ENCODE measurements around the gene TOE1. TPM values are rescaled to one million over a fixed set of nuclear protein-coding genes. Genes with fewer than 3 reads are reported as not detected.

TOE1 gene
- total RNA-seq, 1 experiment from 2014 or later: 18.2 TPM

DNA sequence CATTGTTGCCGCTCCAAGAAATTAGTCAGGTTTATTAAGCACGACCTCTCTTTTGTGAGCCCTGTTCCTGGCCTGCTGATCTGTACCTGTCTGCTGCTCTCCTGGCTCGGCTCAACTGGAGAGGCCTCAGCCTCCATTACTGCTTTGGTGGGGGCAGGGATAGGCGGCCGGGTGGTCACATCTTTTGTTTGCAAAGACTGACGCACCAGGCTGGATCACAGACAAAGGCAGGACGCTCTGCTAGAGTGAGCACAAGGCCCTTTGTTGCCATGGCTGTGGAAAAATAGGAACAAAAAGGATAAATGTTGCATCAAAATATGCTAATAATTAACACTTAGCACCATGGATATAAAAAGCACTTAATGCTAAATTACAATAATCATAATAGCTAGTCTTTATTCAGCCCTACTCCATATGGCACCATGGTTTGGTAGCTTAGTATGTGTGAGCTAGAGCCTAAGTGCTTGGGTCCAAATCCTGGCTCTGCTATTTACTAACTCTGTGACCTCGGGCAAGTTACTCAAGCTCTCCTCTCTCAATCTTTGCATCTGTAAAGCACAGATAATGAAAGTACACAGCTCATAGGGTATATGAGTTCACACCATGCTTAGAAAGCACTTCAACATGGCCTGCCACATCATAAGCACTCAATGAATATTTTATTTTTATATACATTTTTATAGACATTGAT is 42.2 kb upstream of the TOE1 start:
- Histone ChIP-seq H3K4me1 (ENCODE audit: insufficient read depth, low read length) (no peaks in the 10 kb centered on the region), H2AFZ (ENCODE audit: low read length) (no peak overlapping the region), H3K9me2 (replicated peaks; ENCODE audit: low read length) (no peaks in the 10 kb centered on the region), H3K9me3 (ENCODE audit: low read length) (no peaks in the 10 kb centered on the region), H4K20me1 (ENCODE audit: low read length) (no peaks in the 10 kb centered on the region), H3K27ac (ENCODE audit: low read length) (no peak overlapping the region), H3F3A (ENCODE audit: low read length, unreplicated experiment) (no peaks in the 10 kb centered on the region), H3K4me2 (ENCODE audit: low read length) (no peak overlapping the region), H3K27me3 (ENCODE audit: low read length) (no peaks in the 10 kb centered on the region), H3K9ac (ENCODE audit: low read length) (no peak overlapping the region), H3K4me3 (ENCODE audit: low read length) (no peak overlapping the region), H3K79me2 (ENCODE audit: low read length) (no peaks in the 10 kb centered on the region), H3K36me3 (ENCODE audit: low read depth, low read length) (no peaks in the 10 kb centered on the region)
- no peak for ATAC-seq
- CTCF ChIA-PET: no interaction called here
- POLR2A ChIA-PET (ENCODE audit: unreplicated experiment): no interaction called here
- no peak for DNase-seq
- intact Hi-C loops (cut with micrococcal nuclease): no loop called here
- no TSS peak for BruUV-seq (replicated peaks)
- TF ChIP-seq EZH2 (IDR thresholded peaks at IDR 0.05; ENCODE audit: low read length, unreplicated experiment) (no peak), CTCF (conservative IDR thresholded peaks at IDR 0.05; ENCODE audit: low read depth, low read length) (no peak)

- H3K9me2 ChIP-seq (replicated peaks; ENCODE audit: low read length): no peaks in the 10 kb centered on the region
- ATAC-seq (no peak), DNase-seq (no peak)
- H3K27me3 ChIP-seq (ENCODE audit: low read length): no peaks in the 10 kb centered on the region
- H3K4me3 ChIP-seq (ENCODE audit: low read length): no peak overlapping the region
- H3K79me2 ChIP-seq (ENCODE audit: low read length): 0 out of 2 replicates have a peak, but pooled peaks cover 2% of the 10 kb centered on the region
- no peak overlapping the region for H2AFZ ChIP-seq (ENCODE audit: low read length)
- POLR2A ChIA-PET (ENCODE audit: unreplicated experiment): no interaction called here
- H3K9ac ChIP-seq (ENCODE audit: low read length): no peak overlapping the region
- H3K4me1 ChIP-seq (ENCODE audit: insufficient read depth, low read length): peaks cover 2% of the 10 kb centered on the region
- TF ChIP-seq CTCF (conservative IDR thresholded peaks at IDR 0.05; ENCODE audit: low read depth, low read length) (no peak), EZH2phosphoT487 (IDR thresholded peaks at IDR 0.05; ENCODE audit: borderline replicate concordance, low read length) (no peak), EZH2 (IDR thresholded peaks at IDR 0.05; ENCODE audit: low read length, unreplicated experiment) (no peak)
- H3K36me3 ChIP-seq (ENCODE audit: low read depth, low read length): no peaks in the 10 kb centered on the region
- H3K9me3 ChIP-seq (ENCODE audit: low read length): no peaks in the 10 kb centered on the region
- no peak overlapping the region for H3K27ac ChIP-seq (ENCODE audit: low read length)
- H3F3A ChIP-seq (ENCODE audit: low read length, unreplicated experiment): no peaks in the 10 kb centered on the region
- intact Hi-C loops (cut with micrococcal nuclease): no loop called here
- no peaks in the 10 kb centered on the region for H4K20me1 ChIP-seq (ENCODE audit: low read length)
- no peak overlapping the region for H3K4me2 ChIP-seq (ENCODE audit: low read length)
- CTCF ChIA-PET: interaction anchor here (1.6 kb wide), 1 partner anchor 285 kb away, joined by 5 read pairs; no protein-coding TSS in a partner anchor
- no TSS peak for BruUV-seq (replicated peaks)
Measured at GRCh38 chr1:45299296-45299695, 40.7 kb upstream of the TOE1 start.

- Histone ChIP-seq H3K9me2 (replicated peaks; ENCODE audit: low read length) (no peaks in the 10 kb centered on the region), H3K9me3 (ENCODE audit: low read length) (no peaks in the 10 kb centered on the region), H3K36me3 (ENCODE audit: low read depth, low read length) (no peaks in the 10 kb centered on the region), H3K27me3 (ENCODE audit: low read length) (no peaks in the 10 kb centered on the region), H3K79me2 (ENCODE audit: low read length) (0 out of 2 replicates have a peak, but pooled peaks cover 5% of the 10 kb centered on the region), H3K4me2 (ENCODE audit: low read length) (no peak overlapping the region), H3K4me3 (ENCODE audit: low read length) (no peak overlapping the region), H2AFZ (ENCODE audit: low read length) (no peak overlapping the region), H3K27ac (ENCODE audit: low read length) (no peak overlapping the region), H3K4me1 (ENCODE audit: insufficient read depth, low read length) (peaks cover 10% of the 10 kb centered on the region), H4K20me1 (ENCODE audit: low read length) (no peaks in the 10 kb centered on the region), H3K9ac (ENCODE audit: low read length) (no peak overlapping the region), H3F3A (ENCODE audit: low read length, unreplicated experiment) (no peaks in the 10 kb centered on the region)
- intact Hi-C loops (cut with micrococcal nuclease): loop anchor here (1.0 to 5.0 kb wide), 8 partner anchors 53 to 508 kb away; no protein-coding TSS in a partner anchor
- DNase-seq: peak; percentile 81
- TF ChIP-seq EZH2phosphoT487 (IDR thresholded peaks at IDR 0.05; ENCODE audit: borderline replicate concordance, low read length) (no peak), CTCF (conservative IDR thresholded peaks at IDR 0.05; ENCODE audit: low read depth, low read length) (peak; percentile 88)
- CTCF ChIA-PET: interaction anchor here (1.2 to 1.6 kb wide), 2 partner anchors 282 to 286 kb away, joined by 5 read pairs; no protein-coding TSS in a partner anchor
- BruUV-seq (replicated peaks): no TSS peak
- peak; percentile 31 for ATAC-seq
- POLR2A ChIA-PET (ENCODE audit: unreplicated experiment): no interaction called here
Measured at GRCh38 chr1:45299981-45300668, 39.8 kb upstream of the TOE1 start.
